ENCODE data around the gene CAMK2N1. TPM values are rescaled to one million over a fixed set of nuclear protein-coding genes. Genes with fewer than 3 reads are reported as not detected.

The CAMK2N1 gene
- polyA plus RNA-seq, 3 donors, result not detected

DNA sequence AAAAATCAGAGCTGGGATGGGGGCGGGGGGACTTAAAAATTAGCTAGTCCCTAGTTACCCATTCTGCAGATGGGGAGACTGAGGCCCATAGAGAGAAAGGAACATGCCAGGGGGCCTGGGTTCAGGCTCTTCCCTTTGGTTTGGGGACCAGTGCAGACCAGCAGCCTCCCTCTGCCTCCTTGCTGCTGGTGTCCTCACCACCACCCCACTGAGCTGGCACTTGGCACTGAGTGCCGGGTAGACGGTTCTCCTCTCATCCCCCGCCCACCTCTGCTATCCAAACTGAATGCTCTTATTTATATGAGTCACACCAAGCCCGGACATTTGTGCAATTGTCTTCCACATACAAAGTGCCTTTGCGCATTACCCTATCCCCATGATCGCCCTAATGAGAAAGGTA, 39.2 kb downstream of the CAMK2N1 start:
- no peaks in the 10 kb centered on the region for H3K4me1 Mint-ChIP-seq

DNA sequence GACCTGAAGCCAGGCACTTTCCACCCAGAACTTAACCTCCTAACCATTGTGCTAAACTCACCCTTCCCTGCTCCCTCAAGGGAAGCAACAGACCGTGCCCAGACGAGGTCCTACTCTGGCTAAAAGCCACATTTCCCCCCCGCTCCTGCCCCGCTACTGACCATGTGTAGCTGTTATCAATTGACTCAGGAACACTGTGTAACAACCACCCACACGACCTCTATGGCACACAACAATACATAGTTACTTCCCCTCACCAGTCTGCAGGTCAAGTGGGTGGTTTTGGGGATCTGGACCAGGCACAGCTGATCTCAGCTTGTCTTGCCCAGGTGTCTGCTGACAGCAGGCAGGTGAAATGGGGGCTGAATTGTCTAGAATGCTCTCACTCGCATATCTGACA, 40.1 kb downstream of the CAMK2N1 start:
- no peak overlapping the region for H3K4me3 ChIP-seq (replicated peaks in 1 of 3; ENCODE audit: low read depth in 2 of 3, low read length in 3 of 3)
- no peaks in the 10 kb centered on the region for H3K9me3 ChIP-seq (replicated peaks in 1 of 2; ENCODE audit: control insufficient read depth in 1 of 2, insufficient read depth in 1 of 2, low read length in 2 of 2)
- H3K36me3 ChIP-seq (replicated peaks in 1 of 2; ENCODE audit: control insufficient read depth in 1 of 2, insufficient read depth in 2 of 2, low read length in 2 of 2), result no peaks in the 10 kb centered on the region
- intact Hi-C loops (cut with micrococcal nuclease), result no loop called here
- no peak overlapping the region for H3K9ac ChIP-seq (ENCODE audit: insufficient read depth, low read length, poor library complexity, severe bottlenecking)
- H3K27ac ChIP-seq (ENCODE audit: low read depth in 1 of 2, low read length in 2 of 2), result no peak overlapping the region
- TF ChIP-seq, protein P1, sequence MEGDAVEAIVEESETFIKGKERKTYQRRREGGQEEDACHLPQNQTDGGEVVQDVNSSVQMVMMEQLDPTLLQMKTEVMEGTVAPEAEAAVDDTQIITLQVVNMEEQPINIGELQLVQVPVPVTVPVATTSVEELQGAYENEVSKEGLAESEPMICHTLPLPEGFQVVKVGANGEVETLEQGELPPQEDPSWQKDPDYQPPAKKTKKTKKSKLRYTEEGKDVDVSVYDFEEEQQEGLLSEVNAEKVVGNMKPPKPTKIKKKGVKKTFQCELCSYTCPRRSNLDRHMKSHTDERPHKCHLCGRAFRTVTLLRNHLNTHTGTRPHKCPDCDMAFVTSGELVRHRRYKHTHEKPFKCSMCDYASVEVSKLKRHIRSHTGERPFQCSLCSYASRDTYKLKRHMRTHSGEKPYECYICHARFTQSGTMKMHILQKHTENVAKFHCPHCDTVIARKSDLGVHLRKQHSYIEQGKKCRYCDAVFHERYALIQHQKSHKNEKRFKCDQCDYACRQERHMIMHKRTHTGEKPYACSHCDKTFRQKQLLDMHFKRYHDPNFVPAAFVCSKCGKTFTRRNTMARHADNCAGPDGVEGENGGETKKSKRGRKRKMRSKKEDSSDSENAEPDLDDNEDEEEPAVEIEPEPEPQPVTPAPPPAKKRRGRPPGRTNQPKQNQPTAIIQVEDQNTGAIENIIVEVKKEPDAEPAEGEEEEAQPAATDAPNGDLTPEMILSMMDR (IDR thresholded peaks at IDR 0.05), result no peak
- Mint-ChIP-seq H3K4me1 (no peaks in the 10 kb centered on the region), H3K27me3 (ENCODE audit: low read depth in 3 of 3) (peaks cover 10 to 16% (median 14%) of the 10 kb centered on the region in 3 donors), H3K9me3 (peaks cover 0 to 6% (median 0%) of the 10 kb centered on the region in 7 donors), H3K4me3 (no peak overlapping the region), H3K27ac (no peak overlapping the region), H3K36me3 (no peaks in the 10 kb centered on the region)
- WGBS (ENCODE audit: insufficient coverage), result 69% methylated on average over 3 of the region's 6 CpGs
- H3K79me2 ChIP-seq (ENCODE audit: insufficient read depth, low read length), result no peaks in the 10 kb centered on the region
- DNase-seq, result no peak
- H3K4me1 ChIP-seq (ENCODE audit: control insufficient read depth in 1 of 2, insufficient read depth in 2 of 2, low read length in 2 of 2), result no peaks in the 10 kb centered on the region
- H4K20me1 ChIP-seq (ENCODE audit: insufficient read depth, low read length), result no peaks in the 10 kb centered on the region
- no peak overlapping the region for H3K4me2 ChIP-seq (replicated peaks; ENCODE audit: extremely low read depth, low read length, poor library complexity, severe bottlenecking)
- no peak overlapping the region for H2AFZ ChIP-seq (ENCODE audit: insufficient read depth, low read depth, low read length, poor library complexity, severe bottlenecking)
- H3K27me3 ChIP-seq (ENCODE audit: control insufficient read depth in 2 of 2, insufficient read depth in 2 of 2, low read length in 2 of 2), result no peaks in the 10 kb centered on the region

More for the DNA sequence above, 39.2 kb downstream of the CAMK2N1 start:
- H3K4me2 ChIP-seq (replicated peaks; ENCODE audit: extremely low read depth, low read length, poor library complexity, severe bottlenecking), result no peak overlapping the region
- no peaks in the 10 kb centered on the region for H3K36me3 ChIP-seq (replicated peaks in 1 of 2; ENCODE audit: control insufficient read depth in 1 of 2, insufficient read depth in 2 of 2, low read length in 2 of 2)
- no peak overlapping the region for H3K4me3 ChIP-seq (replicated peaks in 1 of 3; ENCODE audit: low read depth in 2 of 3, low read length in 3 of 3)
- H2AFZ ChIP-seq (ENCODE audit: insufficient read depth, low read depth, low read length, poor library complexity, severe bottlenecking), result no peak overlapping the region
- intact Hi-C loops (cut with micrococcal nuclease), result no loop called here
- H3K27me3 ChIP-seq (ENCODE audit: control insufficient read depth in 2 of 2, insufficient read depth in 2 of 2, low read length in 2 of 2), result no peaks in the 10 kb centered on the region
- Mint-ChIP-seq H3K27ac (no peak overlapping the region), H3K27me3 (ENCODE audit: low read depth in 3 of 3) (peaks cover 9 to 18% (median 14%) of the 10 kb centered on the region in 3 donors), H3K4me3 (no peak overlapping the region), H3K9me3 (peaks cover 0 to 5% (median 0%) of the 10 kb centered on the region in 7 donors), H3K36me3 (no peaks in the 10 kb centered on the region)
- no peak for DNase-seq
- H3K27ac ChIP-seq (ENCODE audit: low read depth in 1 of 2, low read length in 2 of 2), result no peak overlapping the region
- no peaks in the 10 kb centered on the region for H3K9me3 ChIP-seq (replicated peaks in 1 of 2; ENCODE audit: control insufficient read depth in 1 of 2, insufficient read depth in 1 of 2, low read length in 2 of 2)
- TF ChIP-seq, protein P1 (IDR thresholded peaks at IDR 0.05), result no peak
- H3K4me1 ChIP-seq (ENCODE audit: control insufficient read depth in 1 of 2, insufficient read depth in 2 of 2, low read length in 2 of 2), result no peaks in the 10 kb centered on the region
- 71% methylated on average over 2 of the region's 7 CpGs for WGBS (ENCODE audit: insufficient coverage)
- no peak overlapping the region for H3K9ac ChIP-seq (ENCODE audit: insufficient read depth, low read length, poor library complexity, severe bottlenecking)
- no peaks in the 10 kb centered on the region for H4K20me1 ChIP-seq (ENCODE audit: insufficient read depth, low read length)
- no peaks in the 10 kb centered on the region for H3K79me2 ChIP-seq (ENCODE audit: insufficient read depth, low read length)

Measured in CD14-positive monocyte (primary cell).